C4-2B (cell line): Measurements from ENCODE around the gene TSPAN18.

Experiments used
- CTCF ChIP-seq: fragments of 450-650 bp; conservative IDR thresholded peaks from 2 replicates; pipeline ENCODE4 v1.5.1; 2017; ENCODE audit warnings: mild to moderate bottlenecking
- ZFX ChIP-seq: fragments of 450-650 bp; IDR thresholded peaks from 2 replicates; pipeline ENCODE4 v1.6.1; 2017

DNA sequence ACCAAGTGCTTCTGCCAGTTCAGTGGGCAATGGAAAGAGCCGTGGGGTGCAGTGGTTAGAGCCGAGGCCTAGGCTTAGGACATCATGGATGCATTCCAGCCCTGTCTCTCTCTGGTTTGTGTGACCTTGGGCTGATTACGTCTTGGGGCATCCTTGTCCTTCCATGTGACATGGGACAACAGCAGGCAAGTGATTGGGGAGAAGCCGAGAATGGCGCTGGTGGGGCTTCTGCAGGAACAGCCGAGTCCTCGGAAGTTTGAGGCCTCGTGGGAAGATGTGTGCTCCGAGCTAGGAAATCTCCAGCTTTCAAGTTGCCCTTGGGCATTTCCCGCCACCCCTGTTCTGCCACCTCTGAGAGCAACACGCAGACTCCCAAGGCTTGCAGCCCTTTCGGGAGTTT lies 16.6 kb downstream of the TSPAN18 start:
- no peak for TF ChIP-seq CTCF
- TF ChIP-seq ZFX = no peak
